NCI-H2196 (cell line): ENCODE data around the gene KRTAP6-2.

Experiments used
- DNase-seq: peaks from one replicate; lab custom pipeline; 2025; ENCODE audit not compliant: unreplicated experiment; lab: John Stamatoyannopoulos, UW

The KRTAP6-2 gene, protein sequence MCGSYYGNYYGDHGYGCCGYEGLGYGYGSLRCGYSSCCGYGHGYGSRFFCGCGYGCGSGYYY

DNA sequence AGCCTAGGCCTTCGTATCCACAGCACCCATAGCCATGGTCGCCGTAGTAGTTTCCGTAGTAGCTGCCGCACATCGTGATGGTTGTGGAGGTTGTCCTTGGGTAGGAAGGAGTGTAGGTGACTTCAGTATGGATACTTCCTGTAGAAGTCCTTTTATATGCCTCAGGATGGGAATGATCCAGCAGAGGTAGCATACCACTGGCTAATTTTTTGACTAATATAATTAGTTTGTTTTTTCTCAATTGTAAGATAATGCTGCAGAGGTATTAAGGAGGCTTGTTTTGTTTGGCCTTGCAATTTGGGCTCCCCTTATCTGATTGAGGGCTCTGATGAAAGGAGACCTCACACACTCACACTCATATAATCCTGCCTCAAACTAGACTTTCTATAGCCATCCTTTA, at the start of gene KRTAP6-2:
KRTAP6-2 (minus strand) TSS at position 101 of the 400 bp plus-strand sequence; CDS start at position 73, 28 bp downstream.
- no peak for DNase-seq

DNA sequence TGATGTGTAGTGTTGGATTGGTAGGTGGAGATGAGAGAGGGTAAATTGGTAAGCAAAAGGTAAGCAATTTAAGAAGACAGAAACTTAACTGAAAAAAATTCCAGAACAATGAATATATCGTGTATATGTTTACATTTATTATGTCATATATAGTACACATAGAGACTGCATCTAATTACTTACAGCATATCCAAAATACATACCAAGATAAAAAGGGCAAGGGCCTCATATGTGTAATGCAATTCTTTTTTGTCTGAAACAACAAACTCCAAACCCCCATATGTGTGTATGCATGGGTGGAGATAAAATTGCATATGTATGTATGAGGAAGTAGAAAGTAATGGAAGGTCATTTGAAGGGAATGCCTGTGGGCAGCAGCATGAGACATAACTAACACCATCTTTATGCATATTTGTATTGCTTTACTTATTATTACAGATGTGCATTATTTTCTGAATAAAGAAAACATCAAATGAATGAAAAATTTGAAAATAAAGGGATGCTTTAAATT, 48.3 kb upstream of the KRTAP6-2 start:
- no peak for DNase-seq

DNA sequence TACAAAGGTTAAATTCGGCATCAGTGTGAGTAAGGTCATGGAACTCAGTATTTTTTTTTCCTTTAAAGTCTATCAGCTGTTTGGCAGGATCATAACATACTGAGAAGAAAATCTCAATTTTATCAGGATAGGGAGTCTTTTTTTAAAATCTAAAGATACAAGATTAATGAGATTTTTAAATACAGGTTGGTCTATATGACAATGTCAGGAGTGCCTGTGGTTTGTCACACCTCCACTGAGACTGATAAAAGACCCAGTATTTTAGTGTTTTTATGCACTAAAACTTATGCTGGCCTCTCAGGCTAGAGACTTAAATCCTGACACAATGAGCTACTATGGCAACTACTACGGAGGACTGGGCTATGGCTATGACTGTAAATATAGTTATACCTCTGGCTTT, 43.9 kb upstream of the KRTAP6-2 start, which contains the start of gene KRTAP20-3:
KRTAP20-3 (plus strand) TSS at position 301 of the 400 bp plus-strand sequence.
- no peak for DNase-seq

DNA sequence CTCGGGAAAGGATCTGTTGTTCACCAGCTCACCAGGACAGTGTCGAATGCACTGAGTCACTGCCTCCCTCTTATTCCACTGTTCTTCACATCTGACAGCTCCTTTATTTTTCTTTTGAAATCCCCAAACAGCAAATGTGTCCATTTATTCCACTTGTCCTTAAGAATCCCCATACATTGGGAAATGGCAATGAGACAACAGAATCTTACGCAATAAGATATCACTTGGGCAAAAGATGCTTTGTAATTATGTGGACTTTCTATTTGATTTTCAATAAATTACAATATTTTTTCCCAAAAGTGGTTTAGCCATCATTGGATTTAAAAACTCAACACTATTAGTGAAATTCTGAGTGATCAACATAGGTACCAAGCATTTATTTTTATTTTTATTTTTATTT, 40.0 kb upstream of the KRTAP6-2 start:
- no peak for DNase-seq

DNA sequence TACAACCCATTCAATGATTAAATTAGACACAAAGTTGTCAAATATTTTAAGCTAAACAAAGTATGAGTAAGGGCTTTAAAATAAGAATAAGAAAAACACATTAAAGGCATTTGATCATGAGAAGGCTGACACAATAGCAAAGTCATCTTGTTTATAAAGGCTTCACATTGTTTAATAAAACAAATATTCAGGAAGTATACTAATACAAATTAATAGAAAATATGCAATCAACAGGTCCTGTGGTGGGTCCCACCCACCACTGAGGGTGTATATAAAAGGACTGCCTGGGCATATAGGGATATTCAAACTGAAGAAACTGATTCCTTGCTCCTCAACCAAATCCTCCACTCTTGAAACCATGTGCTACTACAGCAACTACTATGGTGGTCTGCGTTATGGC, 36.2 kb upstream of the KRTAP6-2 start, which contains the start of gene KRTAP20-2:
KRTAP20-2 (plus strand) TSS at position 301 of the 400 bp plus-strand sequence; CDS start at position 359, 58 bp downstream.
- no peak for DNase-seq

DNA sequence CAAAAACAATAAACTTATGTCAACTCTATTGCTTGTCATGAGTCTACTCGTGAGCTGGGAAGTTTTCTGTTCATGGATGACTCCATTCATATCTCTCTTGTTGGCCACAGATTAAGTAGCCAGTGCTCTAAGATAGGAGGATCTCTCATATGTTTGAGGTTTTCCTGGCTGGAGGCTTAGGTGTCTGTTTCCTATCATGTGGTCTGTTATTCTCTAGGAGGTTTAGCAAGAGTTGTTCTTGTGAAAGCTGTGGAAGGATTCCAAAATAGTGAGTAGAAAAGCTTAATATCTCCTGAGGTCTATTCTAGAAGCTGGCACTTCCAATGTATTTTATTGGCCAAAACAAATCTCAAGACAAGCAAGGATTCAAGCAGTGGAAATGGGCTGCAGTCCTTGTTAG, 30.5 kb upstream of the KRTAP6-2 start:
- no peak for DNase-seq

DNA sequence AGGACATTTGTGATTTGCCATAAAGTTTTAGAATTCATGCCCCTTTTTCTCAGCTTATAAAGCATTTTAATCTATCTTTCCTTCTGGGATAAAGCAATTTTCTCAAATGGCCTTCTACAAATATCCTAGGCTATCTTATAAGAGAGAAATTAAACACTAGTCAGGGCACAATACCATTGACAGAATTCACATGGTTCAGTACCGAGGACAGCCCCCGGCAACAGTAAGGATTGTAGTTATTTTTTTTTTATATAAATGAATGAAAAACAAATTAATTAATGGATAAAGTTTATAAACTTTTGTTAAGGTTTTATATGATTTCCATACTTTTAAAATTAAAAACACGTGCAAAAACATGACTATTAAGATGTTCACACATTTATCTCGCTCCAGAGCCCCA, 29.4 kb upstream of the KRTAP6-2 start:
- DNase-seq: no peak

DNA sequence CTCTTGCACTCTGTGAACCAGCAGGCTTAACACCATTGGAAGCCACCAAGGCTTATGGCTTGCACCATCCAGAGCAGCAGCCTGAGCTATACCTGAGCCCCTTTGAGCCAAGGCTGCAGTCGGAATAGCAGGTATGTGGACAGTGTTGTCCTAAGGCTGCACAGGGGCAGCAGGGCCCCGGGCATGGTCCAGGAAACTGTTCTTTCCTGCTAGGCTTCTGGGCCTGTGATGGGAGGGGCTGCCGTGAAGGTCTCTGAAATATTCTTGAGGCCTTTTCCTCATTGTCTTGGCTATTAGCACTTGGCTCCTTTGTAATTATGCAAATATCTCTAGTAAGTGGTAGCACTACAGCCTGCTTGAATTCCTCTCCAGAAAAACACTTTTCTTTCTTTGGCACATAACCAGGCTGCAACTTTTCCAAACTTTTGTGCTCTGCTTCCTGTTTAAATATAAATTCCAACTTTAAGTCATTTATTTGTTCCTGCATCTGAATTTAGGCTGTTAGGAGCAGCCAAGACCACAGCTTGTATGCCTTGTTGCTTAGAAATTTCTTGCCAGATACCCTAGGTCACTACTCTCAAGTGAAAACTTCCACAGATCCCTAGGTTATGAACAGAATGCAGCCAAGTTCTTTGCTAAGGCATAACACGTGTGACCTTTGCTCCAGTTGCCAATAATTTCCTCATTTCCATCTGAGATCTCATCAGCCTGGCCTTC, 26.9 kb upstream of the KRTAP6-2 start:
- DNase-seq: no peak

DNA sequence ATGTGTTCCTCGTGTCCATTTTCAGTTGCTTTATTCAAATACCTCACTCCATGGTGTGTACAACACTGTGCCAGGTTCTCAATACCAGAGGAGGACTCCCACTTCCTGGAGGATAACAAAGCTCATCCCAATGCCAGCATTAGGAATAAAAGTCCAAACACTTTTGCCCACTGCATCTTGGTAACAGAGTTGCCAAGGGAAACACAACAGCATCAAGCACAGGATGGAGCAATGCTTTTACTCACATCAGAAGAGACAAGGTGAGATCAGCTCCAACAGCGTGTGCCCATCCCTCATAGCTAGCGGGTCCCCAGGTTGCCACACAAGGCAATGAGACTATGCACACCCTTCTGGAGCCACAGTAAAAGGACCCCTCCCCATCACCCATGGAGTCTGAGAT, 24.7 kb upstream of the KRTAP6-2 start:
- DNase-seq: no peak

DNA sequence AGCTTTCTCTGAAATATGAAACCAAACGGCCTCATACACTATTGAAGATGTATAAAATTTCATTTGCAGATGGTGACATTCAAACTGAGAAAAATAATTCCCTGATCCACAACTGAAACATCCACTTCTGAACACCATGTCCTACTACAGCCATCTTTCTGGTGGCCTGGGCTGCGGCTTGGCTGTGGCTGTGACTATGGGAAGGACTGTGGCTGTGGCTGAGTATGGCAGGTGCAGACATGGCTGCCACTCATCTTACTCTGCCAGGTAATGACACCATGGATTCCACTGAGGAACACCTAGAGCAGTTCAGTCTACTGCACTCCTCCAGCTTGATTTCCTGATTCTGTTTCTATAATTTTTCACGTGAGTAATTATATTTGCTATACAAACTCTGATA, 21.8 kb upstream of the KRTAP6-2 start, which contains the start of gene KRTAP20-4:
KRTAP20-4 (plus strand) TSS at position 106 of the 400 bp plus-strand sequence.
- no peak for DNase-seq

DNA sequence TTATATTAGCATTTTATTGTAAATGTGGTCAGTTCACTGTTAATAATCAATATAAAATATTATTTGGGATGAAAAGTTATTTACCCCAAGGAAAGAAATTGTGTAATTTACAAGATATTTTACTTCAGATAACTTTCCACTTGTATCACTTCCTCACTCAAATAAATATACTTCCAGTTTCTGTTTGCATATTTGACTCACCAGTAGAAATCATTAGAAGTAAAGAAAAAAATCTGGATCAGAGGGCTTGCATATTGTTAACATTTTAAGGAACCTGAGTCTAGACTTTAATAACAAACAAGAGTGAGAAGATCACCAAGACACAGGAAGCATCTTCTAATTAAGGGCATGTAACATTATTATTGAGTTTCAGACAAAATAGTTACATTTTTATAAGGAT, 21.4 kb upstream of the KRTAP6-2 start:
- DNase-seq: no peak

DNA sequence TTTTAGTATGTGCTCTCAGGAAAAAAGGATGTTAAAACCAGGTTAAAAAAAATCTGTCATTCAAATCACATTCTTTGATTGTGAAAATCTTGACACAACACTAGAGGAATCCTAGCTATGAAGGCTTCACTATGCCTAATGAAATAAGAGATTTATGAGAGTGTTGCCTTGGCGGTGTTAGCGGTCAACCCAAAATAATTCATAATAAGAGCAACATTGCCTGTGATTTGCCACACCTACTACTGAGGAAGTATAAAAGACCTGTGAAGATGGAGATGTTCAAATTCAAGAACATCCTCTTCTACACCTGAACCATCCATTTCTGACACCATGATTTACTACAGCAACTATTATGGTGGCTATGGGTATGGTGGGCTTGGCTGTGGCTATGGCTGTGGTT, 17.4 kb upstream of the KRTAP6-2 start, which contains the start of gene KRTAP20-1:
KRTAP20-1 (plus strand) TSS at position 301 of the 400 bp plus-strand sequence; CDS start at position 331, 30 bp downstream.
- no peak for DNase-seq

DNA sequence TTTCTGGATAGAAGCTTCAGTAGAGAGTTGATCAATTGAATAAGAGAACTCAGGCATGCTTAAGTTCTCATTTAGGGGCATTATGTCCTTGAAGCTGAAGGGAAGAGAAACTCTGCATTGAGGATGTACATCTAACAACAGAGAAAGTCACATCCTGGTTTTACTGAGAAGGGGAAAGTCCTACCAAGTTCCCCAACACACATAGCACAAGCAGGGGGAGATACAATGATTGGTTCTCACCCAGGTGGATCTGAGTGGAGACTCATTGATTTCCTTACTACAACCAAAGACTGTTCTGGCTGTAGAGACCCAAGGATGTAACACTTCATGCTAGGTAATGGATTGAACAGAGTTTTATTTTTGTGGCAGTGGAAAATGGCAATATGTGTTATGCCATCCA, 16.5 kb upstream of the KRTAP6-2 start:
- DNase-seq: no peak

DNA sequence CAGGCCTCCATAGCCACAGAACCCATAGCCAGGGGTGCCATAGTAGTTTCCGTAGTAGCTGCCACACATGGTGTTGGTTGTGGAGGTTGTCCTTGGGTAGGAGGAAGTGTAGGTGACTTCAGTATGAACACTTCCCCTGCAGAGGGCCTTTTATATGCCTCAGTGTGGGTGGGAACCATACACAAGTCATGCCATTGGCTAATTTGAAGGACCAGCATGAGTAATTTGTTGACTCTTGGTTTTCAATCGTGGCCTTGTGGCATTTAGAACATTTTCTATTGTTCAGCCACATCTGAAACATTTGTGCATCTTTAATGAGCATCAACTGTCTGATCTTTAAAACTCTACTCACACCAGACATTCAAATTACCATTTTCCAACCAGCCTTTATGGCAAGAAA, 15.1 kb upstream of the KRTAP6-2 start, which contains the start of gene KRTAP6-1:
KRTAP6-1 (minus strand) TSS at position 95 of the 400 bp plus-strand sequence; CDS start at position 69, 26 bp downstream.
- DNase-seq: no peak

DNA sequence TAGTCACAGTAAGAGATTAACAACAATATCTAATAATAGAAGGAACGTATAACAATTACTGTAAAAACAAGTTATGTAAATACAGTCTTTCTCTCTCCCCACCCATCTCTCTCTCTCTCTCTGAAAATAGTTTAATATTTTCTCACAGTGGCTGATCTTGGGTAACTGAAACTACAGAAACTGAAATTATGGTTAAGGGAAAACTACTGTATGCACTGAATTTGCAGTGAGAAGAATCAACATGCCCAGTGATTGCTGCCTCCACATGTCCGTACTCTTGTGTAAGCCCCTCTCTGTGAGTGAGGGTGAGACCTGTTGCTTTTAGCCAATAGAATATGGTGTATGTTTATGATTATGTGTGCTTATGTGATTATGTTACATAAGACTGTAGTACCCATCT, 13.4 kb upstream of the KRTAP6-2 start:
- no peak for DNase-seq

DNA sequence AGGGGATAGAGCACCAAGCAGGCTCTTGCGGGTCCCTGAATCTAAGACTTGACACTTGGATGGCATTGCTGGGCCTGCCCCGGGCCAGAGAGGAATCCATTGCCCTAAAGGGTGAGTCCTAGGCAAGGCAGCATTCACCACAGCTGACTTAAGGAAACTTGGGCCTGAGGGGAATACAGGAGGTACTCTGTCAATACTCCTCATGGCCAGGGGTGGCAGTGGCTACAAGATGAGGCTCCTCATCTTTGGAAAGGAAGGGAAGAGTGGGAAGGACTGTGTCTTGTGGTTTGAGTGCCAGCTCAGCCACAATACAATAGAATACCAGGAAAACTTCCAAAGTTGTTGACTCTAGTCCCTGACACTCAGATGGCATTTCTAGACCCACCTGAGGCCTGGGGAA, 7.3 kb upstream of the KRTAP6-2 start:
- DNase-seq: no peak

DNA sequence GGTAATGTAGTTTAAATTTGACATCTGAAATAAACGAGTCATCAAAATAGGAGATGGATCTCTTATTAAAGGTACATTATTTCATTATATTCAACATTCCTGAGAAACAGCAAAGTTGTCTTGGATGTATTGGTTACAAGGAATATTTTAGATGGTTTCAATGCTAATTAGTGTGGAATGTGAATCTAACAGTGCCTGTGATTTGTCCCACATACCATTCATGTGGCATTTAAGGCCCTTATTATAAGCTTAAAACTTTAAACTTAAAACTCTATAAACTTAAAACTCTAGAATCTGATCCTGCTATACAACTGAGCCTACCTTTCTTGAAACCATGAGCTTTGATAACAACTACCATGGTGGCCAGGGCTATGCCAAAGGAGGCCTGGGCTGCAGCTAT, 2.1 kb upstream of the KRTAP6-2 start, which contains the start of gene KRTAP22-1:
KRTAP22-1 (plus strand) TSS at position 301 of the 400 bp plus-strand sequence.
- DNase-seq: no peak

DNA sequence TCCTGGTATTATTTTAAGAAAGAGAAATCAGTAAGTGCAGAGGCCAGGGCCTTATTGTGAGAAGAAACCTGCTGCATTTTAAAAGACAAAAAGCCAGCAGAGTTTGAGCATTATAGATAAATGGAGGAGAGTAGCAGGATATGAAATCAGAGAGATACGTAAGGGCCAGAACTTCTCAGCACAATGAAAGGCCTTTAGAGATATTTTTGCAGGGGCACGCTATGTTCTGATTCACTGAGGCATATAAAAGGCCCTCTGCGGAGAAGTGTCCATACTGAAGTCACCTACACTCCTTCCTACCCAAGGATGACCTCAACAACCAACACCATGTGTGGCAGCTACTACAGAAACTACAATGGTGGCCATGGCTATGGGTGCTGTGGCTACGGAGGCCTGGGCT, 6.6 kb downstream of the KRTAP6-2 start, which contains the start of gene KRTAP6-3:
KRTAP6-3 (plus strand) TSS at position 301 of the 400 bp plus-strand sequence; CDS start at position 307, 6 bp downstream.
- no peak for DNase-seq

DNA sequence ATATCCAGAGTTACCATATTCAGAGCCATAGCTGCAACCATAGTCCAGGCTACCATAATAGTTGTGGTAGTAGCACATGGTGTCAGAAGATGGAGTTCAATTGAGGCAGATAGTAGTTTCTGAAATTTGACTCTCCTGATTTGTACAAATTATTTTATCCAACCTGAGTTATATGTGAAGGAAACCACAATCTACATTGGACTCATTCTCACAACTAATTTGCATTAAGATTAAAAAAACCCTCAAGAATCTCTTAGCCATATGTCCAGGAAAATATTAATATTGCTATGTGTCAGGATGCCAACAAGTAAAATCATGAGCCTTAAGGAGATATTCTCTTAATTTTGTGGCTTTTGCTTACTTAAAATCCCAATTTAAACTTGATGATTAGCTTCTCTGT, 8.4 kb downstream of the KRTAP6-2 start, which contains the start of gene KRTAP22-2:
KRTAP22-2 (minus strand) TSS at position 101 of the 400 bp plus-strand sequence.
- DNase-seq: no peak

DNA sequence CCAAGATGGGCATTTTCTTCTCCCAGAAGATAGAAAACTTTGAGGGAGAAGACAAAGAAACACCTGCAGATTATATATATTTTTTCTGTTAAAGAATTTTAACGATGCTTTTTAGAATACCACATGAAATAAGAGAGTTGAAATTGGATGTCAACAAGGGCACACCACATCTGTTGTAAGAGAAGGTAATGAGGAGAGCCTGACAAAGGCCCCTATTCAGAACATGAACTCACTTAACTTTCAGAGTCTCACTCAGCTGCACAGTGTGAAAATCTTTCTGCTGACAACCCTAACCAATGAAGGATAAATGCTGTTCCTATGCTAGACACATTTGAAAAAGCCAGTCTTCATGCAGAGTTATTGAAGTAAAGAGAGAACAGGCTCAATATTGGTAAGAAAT, 15.8 kb downstream of the KRTAP6-2 start:
- DNase-seq: no peak

DNA sequence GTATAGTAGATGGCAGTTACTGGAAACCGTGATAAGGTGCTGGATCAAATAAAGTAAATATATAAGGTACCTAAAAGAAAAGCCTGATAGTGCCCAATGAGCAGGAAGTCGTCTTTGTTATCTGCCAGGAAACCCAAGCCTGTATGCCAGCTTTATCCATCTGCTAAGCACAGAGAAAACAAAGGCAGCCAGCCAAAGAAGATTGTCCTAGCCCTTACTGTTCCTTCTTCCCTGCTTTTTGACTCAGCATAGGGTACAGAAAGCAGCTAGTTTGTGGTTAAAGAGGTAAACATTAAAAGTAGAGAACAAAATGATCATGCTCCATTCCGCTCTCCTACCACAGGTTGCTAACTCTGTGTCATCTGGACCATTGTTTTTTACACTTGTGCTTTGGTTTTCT, 18.6 kb downstream of the KRTAP6-2 start:
- DNase-seq: no peak

DNA sequence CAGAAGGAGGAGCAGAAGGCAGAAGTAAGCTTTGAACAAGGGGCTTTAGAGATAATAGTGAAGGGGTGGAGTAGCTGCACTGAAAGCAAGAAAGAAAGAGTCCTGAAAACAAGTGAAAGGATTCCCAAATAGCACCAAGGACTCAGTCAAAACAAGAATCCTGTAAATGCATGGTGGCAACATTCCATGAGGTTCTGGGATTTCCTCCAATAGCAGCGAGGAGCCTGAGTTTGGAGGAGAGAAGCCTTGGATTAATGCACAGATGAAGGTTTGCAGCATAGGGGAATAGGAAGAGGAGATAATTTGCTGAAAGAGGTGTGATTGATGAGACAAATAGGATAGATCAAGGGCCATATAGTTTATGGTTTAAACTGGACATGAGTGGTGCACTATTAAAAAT, 19.4 kb downstream of the KRTAP6-2 start:
- no peak for DNase-seq
